ENCODE results near the gene C2orf76.

The C2orf76 gene

GRCh38 chr2:119350311-119350998 is 16.2 kb downstream of the C2orf76 start:
- Histone ChIP-seq H3K27ac (no peak overlapping the region), H3K27me3 (ENCODE audit: insufficient read depth, low read depth, severe bottlenecking) (no peaks in the 10 kb centered on the region), H3K36me3 (no peaks in the 10 kb centered on the region), H3K9me3 (ENCODE audit: severe bottlenecking) (no peaks in the 10 kb centered on the region), H3K4me3 (ENCODE audit: low read depth, low read length) (no peak overlapping the region)
- 0 out of 2 replicates have a peak, but pooled peaks have one; percentile 11 for TF ChIP-seq CTCF (IDR thresholded peaks at IDR 0.05; ENCODE audit: low read depth, low read length)
- DNase-seq = no peak

GRCh38 chr2:119349289-119349688 is 17.3 kb downstream of the C2orf76 start:
- Histone ChIP-seq H3K9me3 (ENCODE audit: severe bottlenecking) (no peaks in the 10 kb centered on the region), H3K36me3 (no peaks in the 10 kb centered on the region), H3K27me3 (ENCODE audit: insufficient read depth, low read depth, severe bottlenecking) (no peaks in the 10 kb centered on the region), H3K4me3 (ENCODE audit: low read depth, low read length) (no peak overlapping the region), H3K27ac (no peak overlapping the region)
- DNase-seq = no peak
- no peak for TF ChIP-seq CTCF (IDR thresholded peaks at IDR 0.05; ENCODE audit: low read depth, low read length)

- Histone ChIP-seq H3K9me3 (ENCODE audit: severe bottlenecking) (no peaks in the 10 kb centered on the region), H3K27ac (no peak overlapping the region), H3K27me3 (ENCODE audit: insufficient read depth, low read depth, severe bottlenecking) (no peaks in the 10 kb centered on the region), H3K36me3 (no peaks in the 10 kb centered on the region), H3K4me3 (ENCODE audit: low read depth, low read length) (no peak overlapping the region)
- no peak for DNase-seq
- no peak for TF ChIP-seq CTCF (IDR thresholded peaks at IDR 0.05; ENCODE audit: low read depth, low read length)
Observed at GRCh38 chr2:119341684-119342083, 24.9 kb downstream of the C2orf76 start.

- Histone ChIP-seq H3K27me3 (ENCODE audit: insufficient read depth, low read depth, severe bottlenecking) (no peaks in the 10 kb centered on the region), H3K36me3 (no peaks in the 10 kb centered on the region), H3K27ac (no peak overlapping the region), H3K9me3 (ENCODE audit: severe bottlenecking) (no peaks in the 10 kb centered on the region), H3K4me3 (ENCODE audit: low read depth, low read length) (no peak overlapping the region)
- DNase-seq = no peak
- TF ChIP-seq CTCF (IDR thresholded peaks at IDR 0.05; ENCODE audit: low read depth, low read length) = no peak
Observed at GRCh38 chr2:119339562-119339923, 27.1 kb downstream of the C2orf76 start.

- no peak for DNase-seq
- Histone ChIP-seq H3K27me3 (ENCODE audit: insufficient read depth, low read depth, severe bottlenecking) (no peaks in the 10 kb centered on the region), H3K27ac (no peak overlapping the region), H3K36me3 (no peaks in the 10 kb centered on the region), H3K4me3 (ENCODE audit: low read depth, low read length) (no peak overlapping the region), H3K9me3 (ENCODE audit: severe bottlenecking) (no peaks in the 10 kb centered on the region)
- TF ChIP-seq CTCF (IDR thresholded peaks at IDR 0.05; ENCODE audit: low read depth, low read length) = no peak
Observed at GRCh38 chr2:119338826-119339561, 27.6 kb downstream of the C2orf76 start.
